ENCODE results near the gene ADGRG1. TPM values are rescaled to one million over a fixed set of nuclear protein-coding genes. Genes with fewer than 3 reads are reported as not detected.

The ADGRG1 gene
- total RNA-seq, 1 donor from 2014 or later = 6.4 TPM

DNA sequence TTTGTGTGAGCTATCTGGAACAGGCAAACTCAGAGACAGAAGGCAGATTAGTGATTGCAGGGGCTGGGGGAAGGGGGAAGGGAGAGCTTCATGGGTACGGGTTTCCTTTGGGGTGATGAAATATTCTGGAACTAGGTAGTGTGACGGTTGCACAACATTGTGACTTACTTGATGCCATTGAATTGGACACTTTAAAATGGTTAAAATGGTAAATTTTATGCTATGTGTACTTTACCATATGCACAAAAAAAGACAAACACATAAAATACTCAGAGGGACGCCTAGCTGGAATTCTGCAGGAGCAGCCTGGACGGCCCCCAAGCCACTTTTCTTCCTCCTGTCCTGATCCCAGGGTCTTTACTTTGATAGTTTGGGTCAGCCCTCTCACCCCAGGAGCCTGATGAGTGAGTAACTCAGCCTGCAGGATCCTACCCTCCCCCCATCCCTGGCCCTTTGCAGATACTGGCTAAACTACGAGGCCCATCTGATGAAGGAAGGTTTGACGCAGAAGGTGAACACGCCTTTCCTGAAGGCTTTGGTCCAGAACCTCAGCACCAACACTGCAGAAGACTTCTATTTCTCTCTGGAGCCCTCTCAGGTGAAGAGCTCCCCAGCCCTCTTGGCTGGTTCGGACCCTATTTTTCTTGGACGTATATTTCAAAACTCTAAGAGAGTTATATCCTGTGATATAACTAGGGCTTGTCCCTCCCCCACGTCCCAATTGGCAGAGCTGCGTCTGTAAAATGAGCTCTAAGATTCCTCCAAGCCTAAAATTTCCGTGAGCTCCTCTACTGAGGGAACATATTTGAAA is 47.5 kb downstream of the ADGRG1 start:
- no peak overlapping the region for H3K4me3 Mint-ChIP-seq
- DNase-seq (ENCODE audit: low spot score) = no peak
- H3K27me3 Mint-ChIP-seq (ENCODE audit: insufficient read depth) = peaks cover 6% of the 10 kb centered on the region
- intact Hi-C loops (cut with micrococcal nuclease) = no loop called here
- H3K9me3 Mint-ChIP-seq = no peaks in the 10 kb centered on the region
- no peaks in the 10 kb centered on the region for H3K36me3 Mint-ChIP-seq (ENCODE audit: low read depth)
- H3K27ac Mint-ChIP-seq = no peak overlapping the region
- no peaks in the 10 kb centered on the region for H3K4me1 Mint-ChIP-seq (ENCODE audit: low read depth)

DNA sequence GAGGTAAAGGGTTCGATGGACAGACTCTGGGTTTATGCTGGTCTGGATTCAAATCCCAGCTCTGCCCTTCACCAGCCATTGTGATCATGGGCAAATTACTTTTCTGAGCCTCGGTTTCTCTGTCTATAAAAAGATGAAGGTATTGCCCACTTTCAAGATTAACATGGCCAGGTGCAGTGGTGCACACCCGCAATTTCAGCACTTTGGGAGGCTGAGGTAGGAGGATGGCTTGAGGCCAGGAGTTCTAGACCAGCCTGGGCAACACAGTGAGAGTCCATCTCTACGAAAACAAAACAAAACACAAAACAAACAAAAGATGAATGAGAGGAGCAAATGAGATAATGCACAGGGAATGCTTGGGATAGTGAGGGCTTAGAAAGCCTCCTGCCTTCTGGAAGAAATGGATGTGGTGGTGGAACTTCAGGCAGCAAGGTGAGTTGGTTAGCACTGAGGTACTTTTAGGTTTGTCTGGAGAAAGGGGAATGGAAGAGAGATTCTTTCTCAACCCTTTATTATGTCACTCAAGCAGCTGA is 48.2 kb downstream of the ADGRG1 start:
- no peaks in the 10 kb centered on the region for H3K9me3 Mint-ChIP-seq
- intact Hi-C loops (cut with micrococcal nuclease) = no loop called here
- no peaks in the 10 kb centered on the region for H3K36me3 Mint-ChIP-seq (ENCODE audit: low read depth)
- no peaks in the 10 kb centered on the region for H3K4me1 Mint-ChIP-seq (ENCODE audit: low read depth)
- H3K27ac Mint-ChIP-seq = no peak overlapping the region
- no peak overlapping the region for H3K4me3 Mint-ChIP-seq
- peaks cover 6% of the 10 kb centered on the region for H3K27me3 Mint-ChIP-seq (ENCODE audit: insufficient read depth)
- DNase-seq (ENCODE audit: low spot score) = no peak

- H3K27ac Mint-ChIP-seq = no peak overlapping the region
- H3K4me1 Mint-ChIP-seq (ENCODE audit: low read depth) = no peaks in the 10 kb centered on the region
- H3K36me3 Mint-ChIP-seq (ENCODE audit: low read depth) = no peaks in the 10 kb centered on the region
- DNase-seq (ENCODE audit: low spot score) = no peak
- H3K9me3 Mint-ChIP-seq = no peaks in the 10 kb centered on the region
- peaks cover 6% of the 10 kb centered on the region for H3K27me3 Mint-ChIP-seq (ENCODE audit: insufficient read depth)
- H3K4me3 Mint-ChIP-seq = no peak overlapping the region
- intact Hi-C loops (cut with micrococcal nuclease) = no loop called here
These were observed 49.4 kb downstream of the ADGRG1 start for GRCh38 chr16:57677622-57678369.

DNA sequence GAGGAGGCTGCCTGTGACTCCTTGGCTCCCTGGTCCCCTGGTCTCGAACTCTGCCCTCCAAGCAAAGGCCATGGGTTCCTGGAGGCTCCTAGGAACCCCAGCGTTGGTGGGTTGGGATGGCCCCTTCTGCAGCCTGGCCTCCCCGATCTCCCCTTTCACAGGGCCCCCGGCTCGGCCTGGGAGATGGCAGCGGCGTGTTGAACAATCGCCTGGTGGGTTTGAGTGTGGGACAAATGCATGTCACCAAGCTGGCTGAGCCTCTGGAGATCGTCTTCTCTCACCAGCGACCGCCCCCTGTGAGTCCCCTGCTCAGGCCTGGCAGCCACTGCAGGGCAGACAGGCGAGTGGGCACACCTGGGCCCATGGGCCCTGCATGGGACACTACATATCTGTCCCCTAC is 50.6 kb downstream of the ADGRG1 start:
- H3K36me3 Mint-ChIP-seq (ENCODE audit: low read depth) = no peaks in the 10 kb centered on the region
- intact Hi-C loops (cut with micrococcal nuclease) = no loop called here
- H3K27me3 Mint-ChIP-seq (ENCODE audit: insufficient read depth) = peaks cover 4% of the 10 kb centered on the region
- no peaks in the 10 kb centered on the region for H3K9me3 Mint-ChIP-seq
- no peak overlapping the region for H3K4me3 Mint-ChIP-seq
- H3K4me1 Mint-ChIP-seq (ENCODE audit: low read depth) = no peaks in the 10 kb centered on the region
- DNase-seq (ENCODE audit: low spot score) = no peak
- H3K27ac Mint-ChIP-seq = no peak overlapping the region

GRCh38 chr16:57679767-57680482 is 51.5 kb downstream of the ADGRG1 start:
- intact Hi-C loops (cut with micrococcal nuclease) = no loop called here
- DNase-seq (ENCODE audit: low spot score) = no peak
- Mint-ChIP-seq H3K4me3 (no peak overlapping the region), H3K36me3 (ENCODE audit: low read depth) (no peaks in the 10 kb centered on the region), H3K4me1 (ENCODE audit: low read depth) (no peaks in the 10 kb centered on the region), H3K27me3 (ENCODE audit: insufficient read depth) (peaks cover 4% of the 10 kb centered on the region), H3K9me3 (no peaks in the 10 kb centered on the region), H3K27ac (no peak overlapping the region)

DNA sequence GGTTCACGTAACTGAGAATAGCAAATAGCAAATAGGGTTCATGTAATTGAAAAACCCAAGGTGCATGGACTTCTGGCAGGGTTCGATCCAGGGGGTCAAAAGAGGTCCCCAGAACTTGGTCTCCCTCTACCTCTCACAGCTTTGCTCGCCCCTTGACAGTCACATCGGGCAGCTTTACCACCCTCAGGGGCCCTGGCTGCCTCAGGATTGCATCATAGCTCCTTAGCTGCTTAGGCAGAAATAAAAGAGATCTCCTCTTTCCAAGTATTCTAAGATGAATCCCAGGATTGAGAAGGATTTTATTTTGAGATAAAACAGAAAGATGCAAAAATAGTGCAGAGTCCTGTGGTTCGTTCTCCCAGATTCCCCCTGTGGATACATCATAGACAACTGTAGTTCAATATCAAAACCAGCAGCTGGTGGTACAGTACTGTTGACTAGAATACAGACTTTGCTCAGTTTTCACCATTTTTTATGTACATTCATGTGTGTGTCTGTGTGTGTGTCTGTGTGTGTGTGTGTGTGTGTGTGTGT is 52.5 kb downstream of the ADGRG1 start:
- intact Hi-C loops (cut with micrococcal nuclease) = no loop called here
- Mint-ChIP-seq H3K27ac (no peak overlapping the region), H3K4me3 (no peak overlapping the region), H3K27me3 (ENCODE audit: insufficient read depth) (peaks cover under 1% of the 10 kb centered on the region), H3K9me3 (no peaks in the 10 kb centered on the region), H3K4me1 (ENCODE audit: low read depth) (no peaks in the 10 kb centered on the region), H3K36me3 (ENCODE audit: low read depth) (no peaks in the 10 kb centered on the region)
- no peak for DNase-seq (ENCODE audit: low spot score)

- H3K27ac Mint-ChIP-seq = no peak overlapping the region
- no peaks in the 10 kb centered on the region for H3K4me1 Mint-ChIP-seq (ENCODE audit: low read depth)
- no peaks in the 10 kb centered on the region for H3K9me3 Mint-ChIP-seq
- H3K27me3 Mint-ChIP-seq (ENCODE audit: insufficient read depth) = no peaks in the 10 kb centered on the region
- H3K4me3 Mint-ChIP-seq = no peak overlapping the region
- no peak for DNase-seq (ENCODE audit: low spot score)
- H3K36me3 Mint-ChIP-seq (ENCODE audit: low read depth) = no peaks in the 10 kb centered on the region
- intact Hi-C loops (cut with micrococcal nuclease) = no loop called here
These were observed 53.7 kb downstream of the ADGRG1 start for GRCh38 chr16:57681950-57682728.

GRCh38 chr16:57682809-57683635 is 54.6 kb downstream of the ADGRG1 start:
- H3K9me3 Mint-ChIP-seq = no peaks in the 10 kb centered on the region

GRCh38 chr16:57683636-57684545 is 55.5 kb downstream of the ADGRG1 start:
- Mint-ChIP-seq H3K27ac (no peak overlapping the region), H3K36me3 (ENCODE audit: low read depth) (no peaks in the 10 kb centered on the region), H3K4me3 (no peak overlapping the region), H3K9me3 (no peaks in the 10 kb centered on the region), H3K4me1 (ENCODE audit: low read depth) (peaks cover 8% of the 10 kb centered on the region), H3K27me3 (ENCODE audit: insufficient read depth) (peaks cover 2% of the 10 kb centered on the region)
- intact Hi-C loops (cut with micrococcal nuclease) = no loop called here
- no peak for DNase-seq (ENCODE audit: low spot score)

More at GRCh38 chr16:57682809-57683635, 54.6 kb downstream of the ADGRG1 start:
- intact Hi-C loops (cut with micrococcal nuclease) = no loop called here
- peaks cover 2% of the 10 kb centered on the region for H3K4me1 Mint-ChIP-seq (ENCODE audit: low read depth)
- no peak overlapping the region for H3K4me3 Mint-ChIP-seq
- DNase-seq (ENCODE audit: low spot score) = no peak
- no peaks in the 10 kb centered on the region for H3K36me3 Mint-ChIP-seq (ENCODE audit: low read depth)
- no peak overlapping the region for H3K27ac Mint-ChIP-seq
- peaks cover 2% of the 10 kb centered on the region for H3K27me3 Mint-ChIP-seq (ENCODE audit: insufficient read depth)

DNA sequence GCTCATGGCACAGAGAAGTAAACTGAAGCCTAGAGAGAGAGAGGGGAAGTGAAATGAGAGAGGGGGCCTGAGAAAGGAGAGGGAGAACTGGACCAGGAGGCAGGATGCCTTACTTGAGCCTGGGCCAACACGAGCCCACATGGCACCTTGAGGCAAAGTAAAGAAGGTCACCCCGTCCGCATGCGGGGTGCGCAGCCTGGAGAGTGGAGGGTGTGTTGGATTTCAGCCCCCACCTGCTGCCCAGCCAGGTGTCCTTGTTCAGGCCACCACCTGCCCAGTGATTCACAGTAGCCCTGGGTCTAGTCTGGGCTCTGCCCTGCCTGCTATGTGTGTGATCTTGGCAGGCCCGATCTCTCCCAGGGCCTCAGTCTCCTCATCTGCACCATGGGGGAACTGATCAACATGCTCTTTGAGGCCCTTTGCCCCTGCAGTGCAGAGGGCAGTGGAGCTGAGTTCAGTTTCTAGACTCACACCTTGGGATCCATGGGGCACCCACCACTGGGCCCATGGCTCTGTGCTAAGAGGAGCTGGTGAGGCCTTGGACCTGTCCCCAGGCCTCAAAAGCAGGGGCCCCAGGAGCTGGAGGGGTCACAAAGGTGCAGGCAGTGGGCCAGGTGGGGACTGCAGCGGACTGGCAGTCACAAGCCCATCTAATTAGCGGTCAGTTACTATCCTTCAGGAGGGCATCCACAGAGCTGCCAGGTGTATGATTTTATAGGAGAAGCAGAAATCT is 56.4 kb downstream of the ADGRG1 start:
- Mint-ChIP-seq H3K27ac (no peak overlapping the region), H3K36me3 (ENCODE audit: low read depth) (no peaks in the 10 kb centered on the region), H3K27me3 (ENCODE audit: insufficient read depth) (peaks cover 2% of the 10 kb centered on the region), H3K4me3 (no peak overlapping the region), H3K4me1 (ENCODE audit: low read depth) (peaks cover 17% of the 10 kb centered on the region), H3K9me3 (no peaks in the 10 kb centered on the region)
- intact Hi-C loops (cut with micrococcal nuclease) = no loop called here
- no peak for DNase-seq (ENCODE audit: low spot score)

Measured in activated T-helper 1 cell treated with anti-CD3 and anti-CD28 coated beads, Interleukin-12 subunit alpha, Interleukin-12 subunit beta, Interleukin-2, Interleukin-4 antibody, amounts not matched to agents 30 ng/mL and 10 ng/mL and 1 ng/mL, durations not matched to agents 14 hours and 24 hours and 36 hours (primary cell).